ENCODE data around the gene FGF16.
"Not testable (repeated sequence)": the region's sequence is repeated elsewhere in the genome, so short reads cannot be mapped to it uniquely, and the experiment has no call there.

The FGF16 gene

DNA sequence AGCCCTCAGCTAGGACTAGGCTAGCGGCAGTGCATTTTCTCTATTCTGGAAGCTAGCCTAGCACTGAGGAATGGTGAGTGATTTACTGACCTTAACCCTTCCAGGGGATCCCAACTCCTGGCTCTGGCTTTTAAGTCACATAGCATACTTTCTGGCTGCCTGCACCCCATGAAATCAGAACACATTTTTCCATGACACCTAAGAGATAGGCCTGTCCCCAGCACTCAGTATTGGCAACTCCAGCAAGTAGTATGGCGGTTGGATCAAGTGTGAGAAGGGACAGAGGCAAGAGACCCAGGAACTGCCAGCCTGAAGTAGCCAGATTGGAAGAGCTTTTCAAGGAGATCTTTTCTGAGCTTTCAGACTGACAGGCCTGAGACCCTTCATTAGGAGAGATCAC, 8.2 kb downstream of the FGF16 start:
- TF ChIP-seq, protein P1, sequence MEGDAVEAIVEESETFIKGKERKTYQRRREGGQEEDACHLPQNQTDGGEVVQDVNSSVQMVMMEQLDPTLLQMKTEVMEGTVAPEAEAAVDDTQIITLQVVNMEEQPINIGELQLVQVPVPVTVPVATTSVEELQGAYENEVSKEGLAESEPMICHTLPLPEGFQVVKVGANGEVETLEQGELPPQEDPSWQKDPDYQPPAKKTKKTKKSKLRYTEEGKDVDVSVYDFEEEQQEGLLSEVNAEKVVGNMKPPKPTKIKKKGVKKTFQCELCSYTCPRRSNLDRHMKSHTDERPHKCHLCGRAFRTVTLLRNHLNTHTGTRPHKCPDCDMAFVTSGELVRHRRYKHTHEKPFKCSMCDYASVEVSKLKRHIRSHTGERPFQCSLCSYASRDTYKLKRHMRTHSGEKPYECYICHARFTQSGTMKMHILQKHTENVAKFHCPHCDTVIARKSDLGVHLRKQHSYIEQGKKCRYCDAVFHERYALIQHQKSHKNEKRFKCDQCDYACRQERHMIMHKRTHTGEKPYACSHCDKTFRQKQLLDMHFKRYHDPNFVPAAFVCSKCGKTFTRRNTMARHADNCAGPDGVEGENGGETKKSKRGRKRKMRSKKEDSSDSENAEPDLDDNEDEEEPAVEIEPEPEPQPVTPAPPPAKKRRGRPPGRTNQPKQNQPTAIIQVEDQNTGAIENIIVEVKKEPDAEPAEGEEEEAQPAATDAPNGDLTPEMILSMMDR (IDR thresholded peaks at IDR 0.05; ENCODE audit: insufficient read depth, low read depth, low read length, missing control alignments) = no peak
- H3K4me3 ChIP-seq (ENCODE audit: low read depth, low read length) = no peak overlapping the region
- DNase-seq (ENCODE audit: low read depth) = no peak

DNA sequence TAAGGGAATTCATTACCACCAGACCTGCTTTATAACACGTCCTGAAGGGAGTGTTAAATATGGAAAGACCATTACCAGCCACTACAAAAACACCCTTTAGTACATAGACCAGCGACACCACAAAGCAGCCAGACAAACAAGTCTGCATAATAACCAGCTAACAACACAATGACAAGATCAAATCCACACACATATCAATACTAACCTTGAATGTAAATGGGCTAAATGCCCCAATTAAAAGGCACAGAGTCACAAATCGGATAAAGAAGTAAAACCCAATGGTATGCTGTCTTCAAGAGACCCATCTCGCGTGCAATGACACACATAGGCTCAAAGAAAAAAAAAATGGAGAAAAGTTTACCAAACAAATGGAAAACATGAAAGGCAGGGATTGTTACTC, 36.9 kb downstream of the FGF16 start:
- no peak for DNase-seq (ENCODE audit: low read depth)
- TF ChIP-seq, protein P1 (IDR thresholded peaks at IDR 0.05; ENCODE audit: insufficient read depth, low read depth, low read length, missing control alignments) = no peak
- H3K4me3 ChIP-seq (ENCODE audit: low read depth, low read length) = no peak overlapping the region

- no peak overlapping the region for H3K4me3 ChIP-seq (ENCODE audit: low read depth, low read length)
- no peak for DNase-seq (ENCODE audit: low read depth)
- TF ChIP-seq, protein P1 (IDR thresholded peaks at IDR 0.05; ENCODE audit: insufficient read depth, low read depth, low read length, missing control alignments) = no peak
Measured at GRCh38 chrX:77493677-77494553, 46.7 kb downstream of the FGF16 start.

GRCh38 chrX:77500164-77500563, 53.0 kb downstream of the FGF16 start:
- H3K4me3 ChIP-seq (ENCODE audit: low read depth, low read length); DNase-seq (ENCODE audit: low read depth): not testable (repeated sequence)

GRCh38 chrX:77502951-77503525, 55.8 kb downstream of the FGF16 start:
- TF ChIP-seq, protein P1 (IDR thresholded peaks at IDR 0.05; ENCODE audit: insufficient read depth, low read depth, low read length, missing control alignments) = no peak
- H3K4me3 ChIP-seq (ENCODE audit: low read depth, low read length) = no peak overlapping the region
- no peak for DNase-seq (ENCODE audit: low read depth)

- DNase-seq (ENCODE audit: low read depth) = peak; percentile 5
- TF ChIP-seq, protein P1 (IDR thresholded peaks at IDR 0.05; ENCODE audit: insufficient read depth, low read depth, low read length, missing control alignments) = no peak
- no peak overlapping the region for H3K4me3 ChIP-seq (ENCODE audit: low read depth, low read length)
Measured at GRCh38 chrX:77505227-77505626, 58.0 kb downstream of the FGF16 start.
